ENCODE measurements around the gene UBL4A.

The UBL4A gene

DNA sequence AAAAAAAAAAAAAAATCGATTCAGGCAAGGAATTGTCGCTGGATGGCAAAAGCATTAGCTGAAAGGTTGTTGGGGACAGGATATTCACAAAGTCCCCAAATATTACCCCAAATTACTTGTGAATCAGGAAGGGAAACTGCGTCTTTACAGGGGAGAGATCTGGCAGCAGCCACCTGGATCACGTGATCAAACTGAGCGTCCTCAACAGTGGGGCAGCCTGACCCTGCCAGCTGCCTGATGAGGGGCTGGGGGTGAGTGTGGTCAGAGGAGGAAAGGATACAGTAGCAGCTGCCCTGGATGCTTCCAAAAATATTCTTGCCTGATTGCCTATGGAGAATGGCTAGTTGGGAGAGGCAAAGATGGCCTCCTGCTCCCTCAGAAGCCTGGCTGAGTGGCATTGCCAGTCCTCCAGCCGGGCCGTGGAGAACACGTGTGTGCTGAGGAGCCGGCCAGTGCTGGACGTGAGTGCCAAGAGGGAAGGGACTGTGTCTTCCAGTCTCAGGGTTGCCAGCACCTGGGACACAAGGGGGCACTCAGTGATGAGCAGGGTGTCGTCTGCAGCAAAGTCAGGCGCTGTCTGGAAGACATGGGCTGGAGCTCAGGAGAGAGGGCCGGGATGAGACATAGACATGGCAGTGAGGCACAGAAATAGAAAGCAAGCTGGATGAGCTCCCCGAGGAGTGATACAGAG lies 4.4 kb downstream of the UBL4A start:
- no peak for DNase-seq (ENCODE audit: low spot score)

DNA sequence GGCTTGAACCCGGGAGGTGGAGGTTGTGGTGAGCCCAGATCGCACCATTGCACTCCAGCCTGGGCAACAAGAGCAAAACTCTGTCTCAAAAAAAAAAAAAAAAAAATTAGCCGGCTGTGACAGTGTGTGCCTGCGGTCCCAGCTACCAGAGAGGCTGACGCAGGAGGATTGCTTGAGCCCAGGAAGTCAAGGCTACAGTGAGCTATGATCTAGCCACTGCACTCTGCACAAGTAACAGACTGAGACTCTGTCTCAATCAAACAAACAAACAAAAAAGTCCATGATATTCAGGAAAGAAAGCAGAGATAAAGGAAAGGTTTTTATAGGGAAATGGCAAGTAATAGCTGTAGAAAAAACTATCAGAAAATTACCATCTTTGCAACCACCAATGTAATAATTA lies 5.2 kb downstream of the UBL4A start:
- DNase-seq (ENCODE audit: low spot score): no peak

DNA sequence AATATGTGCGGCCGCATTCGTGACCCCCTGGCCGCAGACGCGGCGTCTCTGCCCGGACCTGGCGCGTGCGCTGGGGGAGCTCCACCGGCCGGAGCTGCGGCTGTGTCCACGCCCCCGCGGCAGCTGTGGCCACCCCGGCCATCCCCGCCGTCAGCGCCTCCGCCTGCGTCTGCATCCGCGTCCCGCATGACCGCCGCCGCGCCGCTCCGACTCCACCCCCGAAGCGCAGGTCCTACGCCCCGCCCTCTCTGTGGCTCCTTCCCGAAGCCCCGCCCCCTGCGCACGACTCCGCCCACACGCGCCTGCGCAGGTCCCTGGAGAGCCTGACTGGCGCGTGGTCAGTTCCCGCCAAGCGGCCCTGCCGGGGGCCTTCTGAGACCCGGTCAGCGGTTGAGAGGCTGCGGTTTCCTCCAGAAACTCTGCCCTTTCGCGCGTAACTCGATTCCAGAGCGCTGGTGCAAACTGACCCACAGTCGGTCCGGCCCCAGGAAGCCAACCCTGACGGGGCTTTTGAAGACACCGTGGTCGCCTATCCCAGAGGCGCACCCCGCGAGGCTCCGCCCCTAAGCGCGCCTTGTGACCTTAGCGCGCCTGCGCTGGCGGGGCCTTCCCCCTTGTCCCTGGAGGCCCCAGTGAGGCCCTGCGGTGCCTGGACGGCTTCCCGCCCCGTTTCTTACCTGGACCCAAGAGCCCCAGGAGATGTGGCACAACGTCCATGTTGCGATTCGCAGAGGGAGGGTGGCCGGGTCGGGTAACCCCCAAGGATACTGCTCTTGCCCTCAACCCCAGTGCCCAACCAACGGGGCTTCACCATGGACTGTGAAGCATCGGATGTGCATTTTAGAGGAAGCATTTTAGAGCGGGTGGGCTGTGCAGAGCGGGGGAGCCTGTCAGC lies 7.4 kb downstream of the UBL4A start, which contains the start of gene LAGE3:
TSS of gene LAGE3 (minus strand) at position 554 of the 895 bp plus-strand sequence. CDS start at position 188, 366 bp downstream.
- peak; percentile 82 for DNase-seq (ENCODE audit: low spot score)

DNA sequence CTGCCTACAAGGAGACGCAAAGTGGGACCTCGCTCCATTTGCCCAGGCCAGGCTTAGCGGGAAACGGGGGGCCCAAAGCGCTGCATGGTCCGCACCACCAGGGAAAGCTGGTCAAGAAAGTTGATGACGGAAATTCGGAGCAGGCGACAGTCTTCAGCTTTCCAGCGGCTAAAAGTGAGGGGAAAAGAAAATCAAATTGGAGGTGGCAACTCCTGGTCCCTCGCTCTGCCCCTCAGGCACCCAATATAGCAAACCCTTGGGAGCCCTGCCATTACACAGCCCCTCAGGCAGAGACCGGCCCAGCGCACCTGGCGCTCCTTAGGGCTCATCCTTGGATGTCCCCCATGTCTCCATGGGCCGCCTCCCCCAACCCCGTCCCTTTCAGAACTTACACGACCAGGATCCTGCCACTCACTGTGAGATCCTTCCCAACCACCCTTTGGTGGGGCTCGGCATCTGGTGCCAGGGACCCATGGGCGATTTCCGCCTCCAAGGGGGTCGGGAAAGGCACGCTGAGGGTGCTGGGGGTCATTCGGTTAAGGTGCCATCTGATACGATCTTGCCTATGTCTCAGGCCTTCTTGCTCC lies 8.4 kb downstream of the UBL4A start:
- DNase-seq (ENCODE audit: low spot score): no peak

DNA sequence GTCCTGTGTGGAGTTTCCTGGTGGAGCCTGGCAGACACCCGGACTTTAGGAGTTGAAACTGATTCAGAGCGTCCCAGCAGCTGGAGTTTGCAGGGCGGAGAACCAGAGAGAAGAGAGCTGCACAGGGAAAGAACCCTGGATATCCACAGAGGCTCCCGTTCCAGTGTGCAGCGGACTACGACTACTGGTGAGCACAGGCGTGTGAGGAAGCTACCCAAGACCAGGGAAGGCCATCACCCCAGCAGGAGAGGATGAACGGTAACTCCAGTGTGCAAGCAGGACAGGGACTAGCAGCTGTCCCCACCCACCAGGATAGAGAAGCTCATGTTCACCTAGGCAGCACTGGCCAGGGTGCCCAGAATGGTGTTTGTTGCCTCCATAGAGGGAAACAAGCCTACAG lies 9.6 kb downstream of the UBL4A start:
- DNase-seq (ENCODE audit: low spot score): no peak

DNA sequence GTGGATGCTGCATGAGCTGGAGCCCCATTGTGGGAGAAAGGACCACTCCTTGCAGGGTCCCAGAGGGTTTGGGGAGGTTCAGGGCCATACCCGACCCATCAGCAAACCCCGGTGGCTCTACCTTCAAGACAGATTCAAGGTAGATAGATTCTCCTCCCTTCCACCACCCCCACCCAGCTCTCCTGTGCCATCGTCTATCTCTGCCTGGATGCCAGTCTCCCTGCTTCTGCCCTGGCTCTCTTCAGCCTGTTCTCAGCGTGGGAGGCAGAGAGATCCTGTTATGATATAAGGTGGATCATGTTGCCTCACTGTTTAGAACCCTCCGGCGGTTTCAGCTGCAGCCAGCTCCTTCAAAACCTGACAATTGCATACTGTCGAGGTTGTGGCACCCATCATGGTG lies 12.7 kb downstream of the UBL4A start:
- no peak for DNase-seq (ENCODE audit: low spot score)

DNA sequence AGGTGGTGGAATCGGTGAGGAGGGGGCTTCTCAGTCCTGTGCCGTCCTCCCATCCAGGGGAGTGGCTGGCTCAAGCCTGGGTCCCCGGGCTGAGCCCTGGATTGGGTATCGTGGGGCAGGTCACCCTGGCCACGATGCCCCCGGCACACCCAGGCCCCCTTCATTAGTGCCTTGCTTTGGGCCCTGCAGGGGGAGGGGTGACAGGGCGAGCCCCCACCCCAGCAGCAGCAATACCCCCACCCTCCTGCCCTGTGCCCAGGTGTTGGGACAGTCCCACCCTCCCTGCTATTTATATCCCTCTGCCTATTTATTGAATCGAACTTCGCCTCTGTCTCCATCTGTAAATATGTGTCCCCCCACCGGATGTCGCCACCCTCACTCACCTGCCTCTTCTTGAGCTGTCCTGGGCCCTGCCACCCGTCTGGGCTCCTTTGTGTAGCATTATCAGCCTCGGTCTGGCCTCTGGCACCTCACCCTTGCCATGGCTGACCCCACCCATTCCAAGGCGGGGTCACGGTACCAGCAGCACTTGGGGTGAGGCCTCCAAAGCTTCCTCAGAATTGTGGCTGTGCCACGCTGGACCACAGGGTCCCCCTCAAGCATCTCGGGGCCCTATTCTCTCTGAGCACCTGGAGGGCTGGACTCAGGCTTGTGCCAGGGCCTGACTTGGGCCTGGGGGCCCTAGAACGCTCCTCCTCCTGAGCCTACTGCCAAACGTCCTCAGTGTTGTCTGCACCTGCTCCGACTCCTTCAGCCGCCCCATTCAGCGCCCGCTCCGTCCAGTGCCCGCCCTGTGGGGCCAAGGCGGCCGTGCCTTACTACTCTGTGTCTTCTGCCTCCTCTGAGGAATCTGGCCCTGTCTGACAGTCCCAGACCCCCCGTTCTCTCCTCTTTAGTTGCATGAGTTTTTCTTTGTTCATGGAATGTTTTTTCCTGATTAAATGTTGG lies 13.5 kb downstream of the UBL4A start:
- DNase-seq (ENCODE audit: low spot score): no peak

DNA sequence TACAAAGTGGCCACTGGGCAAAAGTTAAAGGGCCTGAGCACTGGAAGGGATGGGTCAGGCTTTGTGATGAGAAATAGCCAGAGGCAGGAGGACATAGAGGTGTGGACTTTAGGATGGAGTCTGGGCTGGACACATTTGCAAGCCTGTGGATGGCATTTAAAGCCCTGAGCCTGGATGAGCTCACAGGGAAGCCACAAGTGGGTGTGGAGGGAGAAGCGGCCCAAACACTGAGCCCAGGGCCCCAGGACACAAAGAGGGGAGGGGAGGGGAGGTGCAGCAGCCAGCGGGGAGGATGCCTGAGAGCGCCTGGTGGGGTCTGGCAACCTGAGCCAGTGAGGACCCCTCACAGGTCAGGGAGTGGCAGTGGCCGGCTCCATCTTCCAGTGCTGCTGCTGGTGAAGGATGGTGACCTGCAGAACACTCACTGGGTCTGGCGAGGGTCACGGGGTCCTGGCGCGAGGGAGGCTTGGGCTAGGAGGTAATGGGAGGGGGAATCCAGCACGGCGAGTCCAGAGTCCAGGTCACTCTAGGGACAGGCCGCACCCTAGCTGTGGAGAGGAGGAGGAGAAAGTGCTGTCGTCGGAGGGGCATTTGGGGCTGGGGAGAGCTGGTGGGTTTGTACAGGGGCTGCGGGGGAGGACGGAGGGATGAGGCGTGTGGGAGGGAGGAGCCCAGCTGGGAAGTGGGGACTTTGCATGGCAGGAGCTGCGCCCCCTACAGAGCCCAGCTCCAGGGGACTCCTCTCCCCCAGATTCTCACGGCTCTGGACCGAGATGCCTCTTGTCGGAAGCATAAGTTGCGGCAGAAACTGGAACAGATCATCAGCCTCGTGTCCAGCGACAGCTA lies 14.4 kb downstream of the UBL4A start:
- no peak for DNase-seq (ENCODE audit: low spot score)

DNA sequence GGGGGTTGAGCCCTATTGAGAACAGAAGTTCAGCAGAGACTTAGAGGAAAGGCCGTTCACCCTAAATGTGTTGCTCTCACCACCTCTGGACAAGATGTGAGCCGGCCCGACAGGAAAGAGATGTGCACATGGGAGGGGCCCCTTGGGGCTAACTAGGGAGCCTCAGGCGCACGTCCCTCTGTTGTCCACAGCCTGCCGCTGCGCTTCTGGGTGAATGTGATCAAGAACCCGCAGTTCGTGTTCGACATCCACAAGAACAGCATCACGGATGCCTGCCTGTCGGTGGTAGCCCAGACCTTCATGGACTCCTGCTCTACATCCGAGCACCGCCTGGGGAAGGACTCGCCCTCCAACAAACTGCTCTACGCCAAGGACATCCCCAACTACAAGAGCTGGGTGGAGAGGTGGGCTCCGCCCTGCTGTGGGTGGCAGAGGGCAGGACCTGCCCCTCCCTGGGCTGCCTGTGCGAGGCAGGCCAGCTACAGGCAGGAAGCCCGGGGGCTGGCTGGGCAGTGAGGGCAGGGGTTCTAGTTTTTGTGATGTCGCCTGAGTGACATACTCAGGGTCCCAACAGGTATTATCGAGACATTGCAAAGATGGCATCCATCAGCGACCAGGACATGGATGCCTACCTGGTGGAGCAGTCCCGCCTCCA lies 15.4 kb downstream of the UBL4A start:
- no peak for DNase-seq (ENCODE audit: low spot score)

DNA sequence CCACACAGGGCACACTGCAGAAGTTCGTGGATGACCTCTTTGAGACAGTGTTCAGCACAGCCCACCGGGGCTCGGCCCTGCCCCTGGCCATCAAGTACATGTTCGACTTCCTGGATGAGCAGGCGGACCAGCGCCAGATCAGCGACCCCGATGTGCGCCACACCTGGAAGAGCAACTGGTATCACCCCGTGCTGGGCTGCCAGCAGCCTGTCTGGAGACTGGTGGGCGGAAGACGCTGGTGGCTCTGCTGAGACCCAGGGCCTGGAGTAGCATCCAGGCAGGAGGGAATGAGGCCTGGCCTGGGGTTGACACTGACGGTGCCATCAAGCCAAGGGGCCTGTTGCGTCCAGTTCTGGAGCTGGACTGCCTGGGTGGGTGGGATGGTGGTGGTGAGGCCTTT lies 16.0 kb downstream of the UBL4A start:
- DNase-seq (ENCODE audit: low spot score): no peak

DNA sequence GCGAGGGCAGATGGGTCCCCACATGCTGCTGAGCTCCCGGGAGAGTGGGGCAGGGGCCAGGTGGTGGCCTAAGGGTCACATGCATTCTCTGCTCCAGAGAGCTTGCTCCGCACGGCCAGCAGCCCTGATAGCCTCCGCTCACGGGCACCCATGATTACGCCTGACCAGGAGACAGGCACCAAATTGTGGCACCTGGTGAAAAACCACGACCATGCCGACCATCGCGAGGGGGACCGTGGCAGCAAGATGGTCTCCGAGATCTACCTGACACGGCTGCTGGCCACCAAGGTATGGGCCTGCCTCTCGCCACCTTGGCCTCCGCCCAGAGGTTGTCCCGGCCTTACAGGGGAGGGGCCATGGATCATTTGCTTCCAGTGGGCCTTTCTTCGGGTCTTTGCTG lies 16.5 kb downstream of the UBL4A start:
- DNase-seq (ENCODE audit: low spot score): no peak

DNA sequence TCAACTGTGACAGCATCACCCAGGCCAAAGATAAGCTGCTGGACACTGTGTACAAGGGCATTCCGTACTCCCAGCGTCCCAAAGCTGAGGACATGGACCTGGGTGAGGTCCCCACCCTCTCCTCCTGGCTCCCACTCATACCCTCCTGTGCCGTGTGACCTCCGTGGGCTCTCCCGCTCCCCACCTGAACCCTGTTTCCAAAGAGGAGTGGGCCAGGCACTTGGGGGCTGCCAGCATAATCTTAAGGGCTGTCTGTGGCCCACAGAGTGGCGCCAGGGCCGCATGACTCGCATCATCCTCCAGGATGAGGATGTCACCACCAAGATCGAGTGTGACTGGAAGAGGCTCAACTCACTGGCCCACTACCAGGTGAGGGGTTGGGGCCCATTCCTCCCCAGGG lies 17.3 kb downstream of the UBL4A start:
- DNase-seq (ENCODE audit: low spot score): no peak

DNA sequence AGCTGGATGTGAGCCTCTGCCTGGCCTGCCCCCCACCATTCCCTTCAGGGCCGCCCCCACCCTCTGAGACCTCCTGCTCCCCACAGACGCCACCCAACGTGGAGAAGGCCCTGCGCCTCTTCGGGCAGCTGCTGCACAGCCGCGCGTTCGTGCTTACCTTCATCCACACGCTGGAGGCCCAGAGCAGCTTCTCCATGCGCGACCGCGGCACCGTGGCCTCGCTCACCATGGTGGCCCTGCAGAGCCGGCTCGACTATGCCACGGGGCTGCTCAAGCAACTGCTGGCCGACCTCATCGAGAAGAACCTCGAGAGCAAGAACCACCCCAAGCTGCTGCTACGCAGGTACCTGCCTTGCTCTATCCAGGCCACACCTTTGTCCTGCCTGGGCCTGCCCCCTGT lies 18.2 kb downstream of the UBL4A start:
- no peak for DNase-seq (ENCODE audit: low spot score)

DNA sequence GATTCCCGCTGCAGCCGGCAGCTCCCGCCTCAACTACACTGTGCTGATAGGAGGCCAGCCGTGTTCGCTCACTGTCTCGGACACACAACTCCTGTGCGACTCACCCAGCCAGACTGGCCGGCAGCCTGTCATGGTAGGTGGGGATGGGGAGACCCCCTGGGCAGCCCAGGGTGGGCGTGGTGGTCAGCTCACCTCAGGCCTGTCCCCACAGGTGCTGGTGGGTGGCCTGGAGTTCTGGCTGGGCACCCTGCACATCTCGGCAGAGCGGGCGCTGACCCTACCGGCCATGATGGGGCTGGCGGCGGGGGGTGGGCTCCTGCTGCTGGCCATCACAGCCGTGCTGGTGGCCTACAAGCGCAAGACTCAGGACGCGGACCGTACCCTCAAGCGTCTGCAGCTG lies 18.9 kb downstream of the UBL4A start:
- DNase-seq (ENCODE audit: low spot score): no peak

DNA sequence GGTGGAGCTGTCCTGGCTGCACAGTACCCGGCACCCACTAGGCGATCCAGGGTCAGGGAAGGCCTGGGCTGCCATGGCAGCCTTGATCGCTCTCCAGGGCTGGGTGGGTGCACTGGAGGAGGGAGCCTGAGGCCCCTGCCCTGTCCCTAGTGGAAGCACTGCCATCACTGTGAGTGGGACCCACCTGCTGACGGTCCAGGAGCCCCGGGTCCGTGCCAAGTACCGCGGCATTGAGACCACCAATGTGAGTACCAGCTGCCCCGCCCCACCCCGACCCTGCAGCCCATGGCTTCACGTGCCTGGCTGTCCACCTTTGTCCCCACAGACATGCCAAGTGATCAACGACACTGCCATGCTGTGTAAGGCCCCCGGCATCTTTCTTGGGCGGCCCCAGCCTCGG lies 19.5 kb downstream of the UBL4A start:
- DNase-seq (ENCODE audit: low spot score): no peak

DNA sequence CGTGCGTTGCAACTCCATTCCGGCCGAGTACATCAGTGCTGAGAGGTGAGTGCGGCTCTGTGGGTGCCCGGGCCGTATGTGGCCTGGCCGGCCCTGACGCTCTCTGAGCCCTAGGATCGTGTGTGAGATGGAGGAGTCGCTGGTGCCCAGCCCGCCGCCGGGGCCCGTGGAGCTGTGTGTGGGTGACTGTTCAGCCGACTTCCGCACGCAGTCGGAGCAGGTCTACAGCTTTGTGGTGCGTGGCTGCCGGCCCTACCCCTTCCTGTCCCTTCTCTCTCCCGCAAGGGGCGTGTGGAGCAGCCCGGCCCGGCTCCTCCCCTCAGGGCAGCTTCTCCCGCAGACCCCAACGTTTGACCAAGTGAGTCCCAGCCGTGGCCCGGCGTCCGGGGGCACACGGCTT lies 20.4 kb downstream of the UBL4A start:
- DNase-seq (ENCODE audit: low spot score): no peak

DNA sequence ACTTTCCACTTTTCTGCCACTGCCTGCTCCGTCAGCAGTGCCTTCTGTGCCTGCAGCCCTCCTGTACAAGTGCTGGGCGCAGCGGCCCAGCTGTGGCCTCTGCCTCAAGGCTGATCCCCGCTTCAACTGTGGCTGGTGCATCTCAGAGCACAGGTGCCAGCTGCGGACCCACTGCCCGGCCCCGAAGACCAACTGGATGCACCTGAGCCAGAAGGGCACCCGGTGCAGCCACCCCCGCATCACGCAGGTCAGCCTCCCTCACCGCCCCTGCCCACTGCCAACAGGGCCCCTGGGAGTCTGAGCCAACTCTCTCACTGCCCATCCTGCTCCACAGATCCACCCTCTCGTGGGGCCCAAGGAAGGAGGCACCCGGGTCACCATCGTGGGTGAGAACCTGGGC lies 20.8 kb downstream of the UBL4A start:
- no peak for DNase-seq (ENCODE audit: low spot score)

DNA sequence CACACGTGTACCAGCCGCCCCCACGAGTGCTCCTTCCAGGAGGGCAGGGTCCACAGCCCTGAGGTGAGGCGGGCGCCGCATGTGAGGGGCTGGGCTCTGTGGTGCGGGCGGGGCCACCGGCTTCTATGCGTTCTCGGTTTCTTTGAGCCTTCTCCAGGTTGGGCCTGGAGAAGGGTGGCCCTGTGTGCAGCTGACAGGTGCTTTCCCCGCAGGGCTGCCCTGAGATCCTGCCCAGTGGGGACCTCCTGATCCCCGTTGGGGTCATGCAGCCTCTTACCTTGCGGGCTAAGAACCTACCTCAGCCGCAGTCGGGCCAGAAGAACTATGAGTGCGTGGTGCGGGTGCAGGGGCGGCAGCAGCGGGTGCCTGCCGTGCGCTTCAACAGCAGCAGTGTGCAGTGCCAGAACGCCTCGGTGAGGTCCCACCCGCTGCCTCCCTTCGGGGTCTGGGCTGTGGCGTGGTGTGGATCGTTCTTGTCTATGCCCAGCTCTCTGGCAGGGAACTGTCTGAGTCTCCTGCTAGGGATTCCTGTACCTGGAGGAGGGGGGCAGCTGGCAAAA lies 21.5 kb downstream of the UBL4A start:
- DNase-seq (ENCODE audit: low spot score): no peak

DNA sequence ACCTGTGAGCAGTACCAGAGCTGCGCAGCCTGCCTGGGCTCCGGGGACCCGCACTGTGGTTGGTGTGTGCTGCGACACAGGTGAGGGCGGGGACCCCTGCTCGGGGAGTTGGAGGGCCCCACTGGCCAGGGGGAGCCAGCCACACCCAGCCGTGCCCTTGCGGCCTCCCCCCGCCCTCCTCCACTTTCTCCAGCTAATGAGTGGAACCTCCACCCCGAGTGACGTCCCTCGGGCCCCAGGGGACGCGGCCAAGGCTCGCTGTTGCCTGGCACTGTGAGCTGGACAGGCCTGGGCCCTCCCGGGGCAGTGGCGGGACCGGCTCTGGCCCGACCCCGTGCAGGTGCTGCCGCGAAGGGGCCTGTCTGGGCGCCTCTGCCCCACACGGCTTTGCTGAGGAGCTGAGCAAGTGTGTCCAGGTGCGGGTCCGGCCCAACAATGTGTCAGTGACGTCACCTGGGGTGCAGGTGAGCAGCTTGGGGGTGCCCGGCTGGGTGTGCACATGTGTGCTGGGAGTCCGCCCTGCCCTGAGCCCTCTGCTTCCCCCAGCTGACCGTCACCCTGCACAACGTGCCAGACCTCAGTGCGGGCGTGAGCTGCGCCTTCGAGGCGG lies 22.7 kb downstream of the UBL4A start:
- DNase-seq (ENCODE audit: low spot score): no peak

DNA sequence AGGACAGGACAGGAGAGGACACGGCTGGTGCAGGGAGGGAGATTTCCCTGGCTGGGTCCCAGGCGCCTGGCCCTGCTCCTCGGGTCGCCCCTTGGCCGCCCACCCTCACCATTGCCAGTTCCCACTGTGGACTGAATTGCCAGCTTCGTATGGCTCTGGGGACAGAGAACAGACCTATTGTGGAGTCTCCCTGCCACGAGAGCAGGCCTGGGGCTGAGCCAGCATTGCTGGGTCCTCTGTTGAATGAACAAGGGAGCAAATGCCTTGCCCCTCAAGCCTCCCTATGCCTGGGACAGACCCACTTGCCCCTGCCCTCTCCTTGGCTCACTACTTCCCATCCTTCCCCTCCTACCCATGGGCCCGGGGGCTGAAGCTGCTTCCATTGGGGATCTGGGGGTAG lies 24.0 kb downstream of the UBL4A start:
- DNase-seq (ENCODE audit: low spot score): no peak
